Testis (tissue), 3 donors: Measurements from ENCODE around the gene COL4A2. TPM values are rescaled to one million over a fixed set of nuclear protein-coding genes. Genes with fewer than 3 reads are reported as not detected.
A peak's percentile ranks its signal among the peaks of the same experiment; 100 is the strongest.

ENCODE experiments used
- DNase-seq: peaks from one replicate; pipeline ENCODE4 v3.0.0-alpha.2; 2019
- H3K27ac ChIP-seq, 2 donors: fragments of 200-600 bp; sonication (generic); one replicate each; pipeline ENCODE4 v1.5.1; 2019
- H3K27me3 ChIP-seq: fragments of 200-600 bp; sonication (generic); one replicate; pipeline ENCODE4 v1.5.1; 2019
- H3K36me3 ChIP-seq: fragments of 200-600 bp; sonication (generic); one replicate; pipeline ENCODE4 v1.5.1; 2017; ENCODE audit warnings: low read depth; ENCODE audit errors: missing control alignments
- H3K4me1 ChIP-seq: fragments of 200-600 bp; sonication (generic); one replicate; pipeline ENCODE4 v1.5.1; 2019
- H3K4me3 ChIP-seq, 2 donors: fragments of 200-600 bp; sonication (generic); one replicate each; pipeline ENCODE4 v1.5.1; 2017 to 2019
- H3K9me3 ChIP-seq: fragments of 200-600 bp; sonication (generic); one replicate; pipeline ENCODE4 v1.5.1; 2017
- POLR2A ChIP-seq: fragments of 450-650 bp; IDR thresholded peaks from one replicate; pipeline ENCODE4 v1.6.1; 2017; ENCODE audit warnings: antibody characterized with exemption, mild to moderate bottlenecking, moderate library complexity
- WGBS, 2 donors: methylation state at CpG; one replicate each; pipeline ENCODE4 v1.1.5; 2018; 5-methylcytosine and 5-hydroxymethylcytosine counted together
- intact Hi-C: fragments of 100-400 bp; cut with DNase I; formaldehyde crosslinking; loops from one replicate; pipeline ENCODE4 v1.15.1; 2023; ENCODE audit warnings: low total_unique reads
- polyA plus RNA-seq: library from polyadenylated mRNA; stranded (reverse); fragments of 350-450 nt; fragmentation: Illumina TruSeq; extraction: RNeasy Lipid Tissue Mini Kit (QIAGEN cat#74804); gene quantifications from one replicate; pipeline ENCODE4 v1.2.3, GENCODE V29; 2014; ENCODE audit warnings: low read depth, low replicate concordance; ENCODE audit not compliant: insufficient read depth
- total RNA-seq, 2 donors: library from RNA; depleted of rRNA; stranded (reverse); fragments of >200 nt; gene quantifications; one replicate each; pipeline ENCODE4 v1.2.3, GENCODE V29; 2016
- TF ChIP-seq, protein P1 (sequence below), 3 experiments: fragments of 450-650 bp in 2 of 3; fragments of 200-600 bp in 1 of 3; sonication (generic) in 1 of 3; IDR thresholded peaks; one replicate each; pipeline ENCODE4 v1.5.1; 2016 to 2019; ENCODE audit warnings: antibody characterized with exemption in 3 of 3, mild to moderate bottlenecking in 2 of 3, moderate library complexity in 1 of 3

The COL4A2 gene
- total and polyA plus RNA-seq, 3 donors from 2014 or later = 69.1 to 89.9 (median 81.0) TPM

DNA sequence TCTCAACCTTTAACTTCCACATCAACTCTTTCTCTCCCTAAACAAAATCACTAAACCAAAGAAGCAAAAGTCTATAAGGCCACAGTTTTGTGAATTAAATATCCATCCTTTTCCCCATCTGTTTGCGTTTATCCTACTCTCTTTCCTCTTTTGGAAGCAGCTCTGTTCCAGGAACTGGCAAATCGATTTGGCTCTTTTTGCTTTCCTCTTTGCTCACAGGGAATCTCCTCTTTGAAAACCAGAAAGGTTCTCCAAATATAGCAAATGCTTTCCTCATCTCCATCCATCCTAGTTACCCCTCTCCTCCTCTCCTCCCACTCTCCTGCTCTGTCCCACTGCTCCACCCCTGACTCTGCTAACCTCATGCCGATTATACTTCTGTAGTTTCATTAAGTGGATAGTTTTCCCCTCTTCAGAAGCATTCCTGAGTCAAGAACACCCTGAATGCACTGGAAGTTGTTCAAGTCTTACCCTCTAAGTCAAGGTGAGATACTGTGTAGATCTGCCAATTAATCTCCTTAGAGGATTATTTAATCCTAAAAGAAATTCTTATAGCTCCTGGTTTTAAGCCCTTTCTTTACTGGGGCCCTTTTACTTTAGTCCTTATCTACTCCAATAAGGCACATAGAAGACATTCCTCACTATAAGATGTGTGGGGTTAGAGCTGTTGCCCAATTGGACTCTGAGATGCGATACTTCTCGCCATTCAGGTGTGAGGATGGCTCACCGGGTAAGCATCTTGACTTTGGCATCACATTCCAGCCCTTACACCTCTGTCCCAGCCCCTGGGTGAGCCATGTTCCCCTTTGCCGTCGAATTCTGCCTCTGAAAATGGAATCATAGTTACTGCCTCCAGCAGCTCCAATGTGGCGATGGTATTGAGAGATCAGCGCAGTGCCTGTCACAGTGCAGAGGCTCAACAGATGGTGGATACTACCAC lies 67.6 kb downstream of the COL4A2 start:
- Histone ChIP-seq H3K27me3 (no peaks in the 10 kb centered on the region), H3K4me3 (no peak overlapping the region), H3K4me1 (peaks cover 14% of the 10 kb centered on the region), H3K27ac (no peak overlapping the region), H3K9me3 (no peaks in the 10 kb centered on the region), H3K36me3 (no peaks in the 10 kb centered on the region)
- intact Hi-C loops = no loop called here
- no peak for TF ChIP-seq POLR2A
- TF ChIP-seq, protein P1, sequence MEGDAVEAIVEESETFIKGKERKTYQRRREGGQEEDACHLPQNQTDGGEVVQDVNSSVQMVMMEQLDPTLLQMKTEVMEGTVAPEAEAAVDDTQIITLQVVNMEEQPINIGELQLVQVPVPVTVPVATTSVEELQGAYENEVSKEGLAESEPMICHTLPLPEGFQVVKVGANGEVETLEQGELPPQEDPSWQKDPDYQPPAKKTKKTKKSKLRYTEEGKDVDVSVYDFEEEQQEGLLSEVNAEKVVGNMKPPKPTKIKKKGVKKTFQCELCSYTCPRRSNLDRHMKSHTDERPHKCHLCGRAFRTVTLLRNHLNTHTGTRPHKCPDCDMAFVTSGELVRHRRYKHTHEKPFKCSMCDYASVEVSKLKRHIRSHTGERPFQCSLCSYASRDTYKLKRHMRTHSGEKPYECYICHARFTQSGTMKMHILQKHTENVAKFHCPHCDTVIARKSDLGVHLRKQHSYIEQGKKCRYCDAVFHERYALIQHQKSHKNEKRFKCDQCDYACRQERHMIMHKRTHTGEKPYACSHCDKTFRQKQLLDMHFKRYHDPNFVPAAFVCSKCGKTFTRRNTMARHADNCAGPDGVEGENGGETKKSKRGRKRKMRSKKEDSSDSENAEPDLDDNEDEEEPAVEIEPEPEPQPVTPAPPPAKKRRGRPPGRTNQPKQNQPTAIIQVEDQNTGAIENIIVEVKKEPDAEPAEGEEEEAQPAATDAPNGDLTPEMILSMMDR (IDR thresholded peaks at IDR 0.05) = no peak
- 84 to 86% methylated on average over 10 of the region's 10 CpGs for WGBS, 2 donors
- DNase-seq = no peak

DNA sequence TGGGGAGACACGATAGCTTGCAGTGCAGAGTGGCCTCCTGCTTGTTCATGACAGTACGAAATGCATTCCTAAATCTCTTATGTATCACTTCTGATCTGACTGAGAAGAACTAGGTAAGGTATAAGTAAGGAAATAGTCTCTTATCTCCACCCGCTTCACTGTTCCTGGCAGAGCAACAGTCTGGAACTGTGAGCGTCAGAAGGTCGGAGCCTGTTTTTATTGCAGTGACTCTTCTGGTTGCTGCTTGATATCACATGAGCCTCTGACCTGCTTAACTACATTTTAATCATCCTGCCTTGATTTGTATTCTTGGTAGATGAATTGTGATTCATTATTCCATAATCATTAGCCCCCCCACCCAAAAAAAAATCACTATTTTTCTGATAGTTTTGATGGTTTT lies 69.0 kb downstream of the COL4A2 start:
- TF ChIP-seq, protein P1 (IDR thresholded peaks at IDR 0.05) = no peak
- no peak for TF ChIP-seq POLR2A
- H3K9me3 ChIP-seq = no peaks in the 10 kb centered on the region
- no peaks in the 10 kb centered on the region for H3K36me3 ChIP-seq
- peaks cover 14% of the 10 kb centered on the region for H3K4me1 ChIP-seq
- intact Hi-C loops = no loop called here
- DNase-seq = peak; percentile 35
- WGBS, 2 donors = 25 to 43% methylated on average over 5 of the region's 5 CpGs
- H3K4me3 ChIP-seq = no peak overlapping the region
- H3K27ac ChIP-seq = no peak overlapping the region
- no peaks in the 10 kb centered on the region for H3K27me3 ChIP-seq

DNA sequence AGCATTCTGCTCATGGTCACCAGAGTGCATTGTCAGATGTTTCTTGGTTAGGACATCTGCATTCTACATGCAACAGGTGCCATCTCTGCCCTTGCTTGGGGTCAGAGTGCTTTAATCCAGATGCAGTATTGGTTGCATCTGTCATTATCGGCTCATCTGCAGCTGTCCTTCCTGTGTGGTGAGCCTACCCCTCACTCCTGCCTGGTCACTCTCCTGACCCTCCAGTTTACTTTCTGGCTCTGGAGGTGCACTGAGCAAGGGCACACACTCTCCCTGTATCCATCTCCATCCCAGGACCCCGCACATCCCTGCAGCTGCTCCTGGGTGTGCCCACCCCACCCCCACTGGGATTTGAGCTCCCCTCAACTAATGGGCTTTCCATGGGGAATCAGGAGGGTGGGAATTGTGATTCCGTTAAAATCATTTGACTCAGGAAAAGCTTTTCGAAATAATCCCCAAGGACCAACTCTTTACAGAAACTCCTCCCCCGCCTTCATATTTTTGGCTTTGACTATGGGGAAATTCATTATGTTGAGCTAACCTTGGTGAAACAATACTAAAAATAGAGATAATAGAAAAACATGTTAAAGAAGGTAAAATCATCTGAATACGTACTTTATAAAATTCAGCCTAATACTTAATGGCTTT lies 70.2 kb downstream of the COL4A2 start:
- no peak for DNase-seq
- intact Hi-C loops = no loop called here
- TF ChIP-seq, protein P1 (IDR thresholded peaks at IDR 0.05) = no peak
- no peak for TF ChIP-seq POLR2A
- Histone ChIP-seq H3K27me3 (no peaks in the 10 kb centered on the region), H3K4me1 (peaks cover 5% of the 10 kb centered on the region), H3K4me3 (no peak overlapping the region), H3K36me3 (no peaks in the 10 kb centered on the region), H3K9me3 (no peaks in the 10 kb centered on the region), H3K27ac (peak overlapping the region in 1 of 2 donors; percentile 44)
- 48 to 59% methylated on average over 6 of the region's 6 CpGs for WGBS, 2 donors

DNA sequence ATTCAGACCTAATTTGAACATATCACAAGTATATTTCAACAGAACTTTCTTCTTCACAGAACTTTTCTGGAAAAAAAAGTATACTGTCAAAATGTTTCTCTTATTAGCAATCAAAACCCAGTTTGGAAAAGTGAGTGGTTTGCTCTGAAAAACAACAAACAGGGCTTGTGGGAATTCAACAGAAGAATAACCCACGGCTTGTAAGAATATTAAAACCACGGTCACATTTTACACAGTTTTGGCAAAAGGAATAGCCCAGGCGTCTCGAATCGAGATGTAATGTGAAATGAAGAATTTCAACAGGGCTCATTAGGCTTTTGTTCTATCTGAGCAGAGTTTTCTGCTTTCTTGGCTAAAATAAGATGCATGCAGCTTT lies 70.7 kb downstream of the COL4A2 start:
- no peak for DNase-seq
- H3K27ac ChIP-seq = peak overlapping the region in 1 of 2 donors; percentile 44
- intact Hi-C loops = no loop called here
- H3K4me3 ChIP-seq = no peak overlapping the region
- H3K36me3 ChIP-seq = no peaks in the 10 kb centered on the region
- peaks cover 4% of the 10 kb centered on the region for H3K4me1 ChIP-seq
- H3K27me3 ChIP-seq = no peaks in the 10 kb centered on the region
- WGBS, 2 donors = 41 to 44% methylated on average over 5 of the region's 5 CpGs
- no peaks in the 10 kb centered on the region for H3K9me3 ChIP-seq
- TF ChIP-seq POLR2A = no peak
- TF ChIP-seq, protein P1 (IDR thresholded peaks at IDR 0.05) = no peak
